Fibroblast of peridontal ligament (primary cell): ENCODE data around the gene ARHGDIA.

Experiments
- DNase-seq: peaks from one replicate; pipeline ENCODE4 v3.0.0-alpha.2; 2010; ENCODE audit errors: extremely low read depth

The ARHGDIA gene

GRCh38 chr17:81906476-81907218, 35.5 kb upstream of the ARHGDIA start:
- no peak for DNase-seq

DNA sequence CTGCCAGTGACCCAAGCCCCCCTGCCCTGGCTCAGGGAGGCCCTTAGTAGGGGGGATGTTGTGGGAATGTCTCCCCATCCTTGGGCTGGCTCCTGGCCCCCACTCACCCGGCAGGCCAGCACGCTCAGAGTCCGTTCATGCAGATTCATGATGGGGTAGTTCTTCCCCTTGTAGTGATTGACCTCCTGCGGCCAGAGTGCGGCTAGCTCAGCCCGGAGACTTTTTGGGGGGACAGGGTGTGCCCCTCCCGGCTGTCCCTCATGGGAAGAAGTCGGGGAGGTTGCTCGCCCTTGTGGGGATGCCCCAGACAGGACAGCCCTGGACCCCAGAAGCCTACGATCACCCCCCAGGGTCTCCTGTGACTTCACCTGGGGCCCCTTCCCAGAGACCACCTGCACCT, 34.9 kb upstream of the ARHGDIA start:
- no peak for DNase-seq

- DNase-seq, result no peak
Measured at GRCh38 chr17:81905424-81905875, 34.3 kb upstream of the ARHGDIA start.

DNA sequence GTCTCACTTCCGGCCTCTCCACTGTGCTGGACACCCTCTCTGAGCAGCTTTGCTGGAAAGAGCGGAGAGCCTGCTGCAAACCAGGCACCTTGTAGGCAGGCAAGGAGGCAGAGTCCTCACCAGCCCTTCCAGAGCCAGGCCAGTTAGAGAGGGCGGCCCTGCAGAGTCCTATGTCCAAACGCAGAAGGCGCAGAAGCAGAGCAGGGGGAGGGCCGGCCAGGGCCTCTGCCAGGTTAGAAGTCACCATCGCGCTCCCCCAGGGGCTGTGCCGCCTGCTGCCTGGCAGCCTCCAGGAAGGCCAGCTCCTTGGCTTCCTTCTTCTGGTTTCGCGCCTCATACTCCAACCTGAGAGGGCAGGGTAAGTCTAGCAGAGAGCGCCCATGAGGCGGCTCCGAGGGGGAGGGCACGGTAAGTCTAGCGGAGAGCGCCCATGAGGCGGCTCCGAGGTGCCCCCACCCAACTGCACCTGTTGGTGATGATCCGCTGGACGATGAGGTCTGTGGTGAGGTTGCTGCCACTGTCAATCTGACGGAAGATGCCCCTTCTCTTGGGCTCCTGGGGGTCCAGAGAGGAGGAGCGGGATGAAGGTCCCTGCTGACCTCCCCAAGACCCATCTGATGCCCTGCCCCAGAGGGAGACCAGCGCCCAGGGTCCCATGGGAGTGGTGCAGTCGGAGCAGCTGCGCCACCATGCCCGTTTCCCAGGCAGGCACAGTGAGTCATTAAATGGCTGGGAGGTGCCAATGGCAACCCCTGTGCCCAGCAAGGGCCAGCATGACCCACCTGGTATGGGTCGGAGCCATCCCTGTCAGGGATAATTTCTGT, 33.7 kb upstream of the ARHGDIA start:
- DNase-seq, result no peak

DNA sequence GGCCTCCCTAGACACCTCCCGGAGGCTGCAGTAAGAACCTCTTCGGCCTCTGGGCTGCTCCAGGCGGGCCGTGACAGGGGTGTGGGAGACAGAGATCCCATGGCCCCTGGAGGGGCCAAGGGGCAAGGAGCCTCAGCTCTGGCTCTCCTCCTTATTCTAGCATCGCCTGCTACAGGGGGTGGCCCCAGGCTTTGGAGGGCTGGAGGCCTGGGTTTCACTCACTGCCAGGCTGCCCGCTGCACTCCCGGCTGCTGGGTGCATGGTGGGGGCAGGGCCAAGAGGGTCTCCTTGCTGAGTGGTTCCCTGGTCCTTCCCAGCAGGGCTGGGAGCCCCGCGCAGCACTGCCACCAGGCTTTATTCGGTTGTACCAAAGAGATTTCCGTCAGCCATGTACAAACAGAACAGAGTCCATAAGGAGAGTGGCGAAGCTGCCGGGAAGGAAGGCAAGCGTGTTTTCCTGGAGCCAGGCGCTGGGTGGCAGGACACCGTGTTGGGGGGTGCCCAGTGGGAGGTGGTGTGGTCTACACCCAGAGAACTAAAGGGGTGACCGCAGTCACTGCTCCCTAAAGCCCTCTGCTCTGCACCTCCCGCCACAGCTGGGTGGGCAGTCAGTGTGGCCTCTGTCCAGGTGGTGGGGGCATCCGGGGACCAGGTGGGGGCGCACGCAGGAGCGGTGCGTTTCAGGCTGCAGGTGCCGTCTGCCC, 32.9 kb upstream of the ARHGDIA start:
- no peak for DNase-seq

DNA sequence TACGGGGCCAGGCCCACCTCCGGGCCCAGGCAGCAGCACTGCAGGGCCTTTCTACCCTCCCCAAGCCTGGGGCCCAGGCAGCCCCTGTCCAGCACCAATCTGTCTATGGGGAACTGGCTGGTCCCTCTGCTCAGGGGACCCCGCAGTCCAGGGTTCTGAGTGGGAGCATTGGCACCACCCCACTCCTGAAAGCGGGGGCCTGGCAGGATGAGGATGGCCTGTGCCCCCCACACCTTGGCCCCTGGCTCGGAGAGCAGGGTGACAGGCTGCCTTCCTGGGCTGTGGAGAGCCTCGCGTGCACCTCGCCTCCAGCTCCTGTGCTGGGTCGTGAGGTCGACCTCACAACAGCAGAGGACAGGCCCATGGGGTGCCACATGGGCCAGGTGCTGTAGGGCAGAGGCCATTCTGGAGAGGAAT, 32.3 kb upstream of the ARHGDIA start:
- DNase-seq, result no peak

- DNase-seq, result no peak
Measured at GRCh38 chr17:81902653-81903414, 31.7 kb upstream of the ARHGDIA start.

DNA sequence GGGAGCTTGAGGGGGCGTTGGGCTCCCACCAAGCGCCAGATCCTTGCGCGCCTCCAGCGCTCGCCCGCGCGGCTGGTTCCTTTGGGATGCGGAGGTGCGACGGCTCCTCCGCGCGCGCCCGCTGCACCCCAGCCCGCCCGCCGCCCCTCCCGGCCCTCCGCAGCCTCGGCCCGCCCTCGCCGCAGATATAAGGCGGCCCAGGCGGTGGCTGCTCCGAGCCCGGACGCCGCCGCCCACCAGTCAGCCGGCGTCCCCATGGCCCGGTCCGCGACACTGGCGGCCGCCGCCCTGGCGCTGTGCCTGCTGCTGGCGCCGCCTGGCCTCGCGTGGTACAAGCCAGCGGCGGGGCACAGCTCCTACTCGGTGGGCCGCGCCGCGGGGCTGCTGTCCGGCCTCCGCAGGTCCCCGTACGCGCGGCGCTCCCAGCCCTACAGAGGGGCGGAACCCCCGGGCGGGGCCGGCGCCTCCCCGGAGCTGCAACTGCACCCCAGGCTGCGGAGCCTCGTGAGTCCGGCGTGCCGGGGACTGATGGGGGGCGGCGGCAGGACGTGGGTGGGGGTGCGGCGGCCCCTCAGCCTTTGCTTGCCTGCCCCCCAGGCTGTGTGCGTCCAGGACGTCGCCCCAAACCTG, 31.0 kb upstream of the ARHGDIA start, which contains the start of gene NPB:
Gene NPB (plus strand): TSS at position 216 of the 630 bp plus-strand sequence. CDS start 40 bp downstream, at position 256.
- no peak for DNase-seq

- DNase-seq, result no peak
Measured at GRCh38 chr17:81901167-81902022, 30.3 kb upstream of the ARHGDIA start.

- DNase-seq, result peak; percentile 19
Measured at GRCh38 chr17:81900181-81900820, 29.2 kb upstream of the ARHGDIA start.

DNA sequence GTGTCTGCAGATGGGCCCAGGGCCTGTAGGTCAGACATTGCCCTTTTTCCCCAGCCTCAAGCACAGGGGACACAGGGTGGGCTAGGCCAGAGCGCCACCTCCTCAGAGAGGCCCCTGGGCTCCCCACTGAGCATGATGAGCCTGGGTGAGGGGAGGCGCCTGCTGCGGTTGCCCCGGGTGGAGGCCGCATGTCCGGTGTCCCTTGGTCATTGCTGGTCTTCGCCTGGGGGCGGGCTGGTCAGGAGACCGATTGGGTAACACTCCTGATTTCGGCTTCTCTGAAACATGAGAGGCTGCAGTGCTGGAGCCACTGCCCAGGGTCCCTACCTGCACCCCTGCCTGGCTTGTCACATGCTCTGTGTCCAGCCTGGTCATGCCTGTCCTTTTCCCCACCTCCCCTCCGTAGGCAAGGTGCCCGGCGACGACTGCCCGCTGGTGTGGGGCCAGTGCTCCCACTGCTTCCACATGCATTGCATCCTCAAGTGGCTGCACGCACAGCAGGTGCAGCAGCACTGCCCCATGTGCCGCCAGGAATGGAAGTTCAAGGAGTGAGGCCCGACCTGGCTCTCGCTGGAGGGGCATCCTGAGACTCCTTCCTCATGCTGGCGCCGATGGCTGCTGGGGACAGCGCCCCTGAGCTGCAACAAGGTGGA, 28.5 kb upstream of the ARHGDIA start:
- DNase-seq, result no peak

DNA sequence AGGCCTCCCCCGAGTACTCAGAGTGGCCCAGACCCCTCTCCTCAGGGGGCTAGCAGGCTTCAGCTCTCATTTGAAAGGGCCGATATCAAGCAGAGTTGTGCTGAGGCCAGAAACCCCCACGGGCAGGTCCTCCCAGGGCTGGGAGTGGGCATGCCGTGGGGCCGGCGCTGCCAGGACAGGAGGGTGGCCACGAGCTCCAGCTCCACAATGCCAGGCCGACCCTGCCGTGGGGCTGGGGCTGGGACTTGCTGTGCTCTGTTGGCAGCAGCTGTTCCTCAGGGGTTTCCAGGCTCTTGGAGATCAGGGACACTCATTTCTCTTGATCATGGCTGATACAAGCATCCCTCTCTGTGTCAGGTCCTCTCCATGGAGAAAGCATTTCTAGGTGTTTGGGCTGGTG, 27.7 kb upstream of the ARHGDIA start:
- no peak for DNase-seq

GRCh38 chr17:81898029-81898866, 27.1 kb upstream of the ARHGDIA start:
- peak; percentile 89 for DNase-seq

DNA sequence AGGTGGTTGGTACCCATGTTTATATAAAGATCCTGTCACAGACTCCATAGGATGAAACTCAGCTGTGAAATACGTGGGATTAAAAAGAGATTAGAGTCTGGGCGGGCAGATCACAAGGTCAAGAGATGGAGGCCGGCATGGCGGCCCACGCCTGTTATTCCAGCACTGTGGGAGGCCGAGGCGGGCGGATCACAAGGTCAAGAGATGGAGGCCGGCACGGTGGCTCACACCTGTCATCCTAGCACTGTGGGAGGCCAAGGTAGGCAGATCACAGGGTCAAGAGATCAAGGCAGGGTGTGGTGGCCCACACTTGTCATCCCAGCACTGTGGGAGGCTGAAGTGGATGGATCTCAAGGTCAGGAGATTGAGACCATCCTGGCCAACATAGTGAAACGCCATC, 24.3 kb upstream of the ARHGDIA start:
- no peak for DNase-seq

DNA sequence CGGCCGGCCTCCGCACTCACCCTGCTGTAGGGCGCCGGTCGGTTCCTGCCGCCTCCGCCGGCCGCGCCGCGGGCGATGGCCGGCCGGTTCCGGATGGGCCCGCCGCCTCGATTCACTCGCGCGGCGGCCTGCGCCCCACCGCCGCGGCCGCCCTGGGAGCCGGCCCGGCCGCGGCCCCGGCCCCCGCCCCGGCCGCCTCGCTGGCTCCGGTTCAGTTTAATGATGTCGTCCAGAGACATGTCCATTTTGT, 20.1 kb upstream of the ARHGDIA start:
- DNase-seq, result no peak

- no peak for DNase-seq
Measured at GRCh38 chr17:81890447-81891302, 19.5 kb upstream of the ARHGDIA start.

- no peak for DNase-seq
Measured at GRCh38 chr17:81889602-81890001, 18.5 kb upstream of the ARHGDIA start.
